Astrocyte (in vitro differentiated cells and primary cell): ENCODE data around the gene PARK7. TPM values are rescaled to one million over a fixed set of nuclear protein-coding genes. Genes with fewer than 3 reads are reported as not detected.

Experiments used
- total RNA-seq: library from RNA; stranded (reverse); gene quantifications from 2 replicates; pipeline ENCODE4 v1.2.1, GENCODE V29; 2021

The PARK7 gene
- total RNA-seq, 1 donor from 2014 or later = 282 TPM

Other genes with a start within 250 kb of the PARK7 start
- 154 and 156 TPM in 2 replicates for gene VAMP3, start 190.4 kb upstream of the PARK7 start, total RNA-seq
- gene PER3, start 177.4 kb upstream of the PARK7 start, total RNA-seq = 1.8 and 2.5 TPM in 2 replicates
- gene UTS2, start 108.6 kb upstream of the PARK7 start, total RNA-seq = not detected in 2 replicates
- 2.8 and 3.4 TPM in 2 replicates for gene TNFRSF9, start 20.9 kb upstream of the PARK7 start, total RNA-seq
- gene ERRFI1, start 64.6 kb downstream of the PARK7 start, total RNA-seq = 81.5 and 119 TPM in 2 replicates